ENCODE results near the gene RBM12. TPM values are rescaled to one million over a fixed set of nuclear protein-coding genes. Genes with fewer than 3 reads are reported as not detected.
A peak's percentile ranks its signal among the peaks of the same experiment; 100 is the strongest.

The RBM12 gene
- total and polyA plus RNA-seq, 2 of the 4 experiments (the other 2 are of a cell fraction) = 44.7 to 65.8 TPM

- H3K14ac ChIP-seq (replicated peaks; ENCODE audit: low read depth, low read length) = no peak overlapping the region; the same call in 1 of the 2 replicates
- no peak overlapping the region for H3K4me3 ChIP-seq (ENCODE audit: insufficient read depth, low read depth, low read length)
- H4K20me1 ChIP-seq (ENCODE audit: insufficient read depth, low read length) = peaks cover 84% of the 10 kb centered on the region
- POLR2A ChIA-PET (ENCODE audit: unreplicated experiment) = no interaction called here
- no peak overlapping the region for H3K18ac ChIP-seq (ENCODE audit: low read depth, low read length)
- H2BK5ac ChIP-seq (ENCODE audit: low read depth, low read length, poor library complexity, severe bottlenecking) = no peak overlapping the region
- H3K79me1 ChIP-seq (ENCODE audit: low read depth in 1 of 2, low read length in 2 of 2) = peaks cover 54 to 94% of the 10 kb centered on the region in 2 experiments
- H3K4me1 ChIP-seq (ENCODE audit: control insufficient read depth, insufficient read depth, low read length) = peaks cover 11% of the 10 kb centered on the region
- TF ChIP-seq MAZ (IDR thresholded peaks at IDR 0.05; ENCODE audit: borderline replicate concordance, low read depth, low read length) = no peak
- TF ChIP-seq RAD21 (IDR thresholded peaks at IDR 0.05; ENCODE audit: low read length) = no peak
- TF ChIP-seq CHD1 (IDR thresholded peaks at IDR 0.05; ENCODE audit: low read depth, low read length) = no peak
- TF ChIP-seq RCOR1 (IDR thresholded peaks at IDR 0.05; ENCODE audit: insufficient replicate concordance, low read length) = no peak
- no peak for TF ChIP-seq SMC3 (IDR thresholded peaks at IDR 0.05; ENCODE audit: low read depth, low read length)
- no peak for TF ChIP-seq MAFK (IDR thresholded peaks at IDR 0.05; ENCODE audit: low read depth, low read length)
- TF ChIP-seq NFE2L2 (IDR thresholded peaks at IDR 0.05; ENCODE audit: low read depth, low read length) = no peak
- TF ChIP-seq ELK1 (IDR thresholded peaks at IDR 0.05; ENCODE audit: borderline replicate concordance, low read depth, low read length) = no peak
- TF ChIP-seq CTCF (conservative IDR thresholded peaks at IDR 0.05; ENCODE audit: low read depth, low read length) = no peak
- no peak for TF ChIP-seq MXI1 (IDR thresholded peaks at IDR 0.05; ENCODE audit: borderline replicate concordance, low read depth, low read length)
- TF ChIP-seq POLR2A (IDR thresholded peaks at IDR 0.05; ENCODE audit: low read depth, low read length) = no peak
- TF ChIP-seq USF2 (IDR thresholded peaks at IDR 0.05; ENCODE audit: low read depth, low read length) = no peak
- no peak for TF ChIP-seq CEBPB (IDR thresholded peaks at IDR 0.05; ENCODE audit: low read depth, low read length)
- TF ChIP-seq BHLHE40 (IDR thresholded peaks at IDR 0.05; ENCODE audit: low read depth, low read length) = no peak
- no peak overlapping the region for H2BK20ac ChIP-seq (ENCODE audit: low read depth, low read length)
- no peak overlapping the region for H2AK9ac ChIP-seq (replicated peaks; ENCODE audit: low read depth, low read length, poor library complexity)
- H4K91ac ChIP-seq (ENCODE audit: insufficient read depth, low read depth, low read length) = no peak overlapping the region
- no peak overlapping the region for H3K23ac ChIP-seq (ENCODE audit: low read depth, low read length)
- BruUV-seq (replicated peaks) = no TSS peak
- H3K9me1 ChIP-seq (ENCODE audit: insufficient read depth, low read length) = peaks cover 32% of the 10 kb centered on the region
- H4K8ac ChIP-seq (ENCODE audit: low read depth in 2 of 2, low read length in 2 of 2) = no peak overlapping the region
- H3K36me3 ChIP-seq (ENCODE audit: control insufficient read depth, insufficient read depth, low read length) = no peaks in the 10 kb centered on the region
- no peaks in the 10 kb centered on the region for H3K9me3 ChIP-seq (ENCODE audit: control insufficient read depth, insufficient read depth, low read length)
- no peak overlapping the region for H2BK15ac ChIP-seq (ENCODE audit: low read depth, low read length)
- no peak overlapping the region for H2AFZ ChIP-seq (replicated peaks; ENCODE audit: low read length, poor library complexity)
- no CpG with 5 or more reads among the region's 2 CpGs for WGBS, 2 experiments (ENCODE audit: extremely low coverage in 2 of 2, insufficient read length in 1 of 2)
- no peak overlapping the region for H3K56ac ChIP-seq (ENCODE audit: extremely low read depth, insufficient read depth, low read length)
- no peak overlapping the region for H3K4ac ChIP-seq (ENCODE audit: low read depth, low read length)
- H3K27ac ChIP-seq (ENCODE audit: insufficient read depth, low read length) = no peak overlapping the region
- ATAC-seq (ENCODE audit: low read depth) (peak; percentile 24; the same call in 1 of the 2 replicates), DNase-seq (no peak)
- no peak overlapping the region for H2AK5ac ChIP-seq (ENCODE audit: low read depth, low read length)
- intact Hi-C loops (cut with micrococcal nuclease) = loop anchor here (1.0 kb wide), 1 partner anchor 14 kb away; no protein-coding TSS in a partner anchor
- H3K4me2 ChIP-seq (ENCODE audit: low read depth, low read length) = no peak overlapping the region
- in situ Hi-C loops (cut with MboI; ENCODE audit: low sequenced_read_pairs) = no loop called here
- dilution Hi-C loops (cut with HindIII; ENCODE audit: low sequenced_read_pairs, unreplicated experiment) = no loop called here
- H3K27me3 ChIP-seq (ENCODE audit: control insufficient read depth, insufficient read depth, low read length) = no peaks in the 10 kb centered on the region
- no peak overlapping the region for H4K5ac ChIP-seq (ENCODE audit: low read depth, low read length)
- CTCF ChIA-PET = interaction anchor here (1.5 kb wide), 1 partner anchor 20 kb away, joined by 3 read pairs; no protein-coding TSS in a partner anchor
- H3K9ac ChIP-seq (ENCODE audit: low read depth, low read length) = no peak overlapping the region
- H2BK120ac ChIP-seq (ENCODE audit: low read depth, low read length) = no peak overlapping the region
These were observed 25.9 kb downstream of the RBM12 start for GRCh38 chr20:35638751-35639150.

Data from IMR-90 (cell line).